Neutrophil (primary cell): ENCODE results near the gene KCNB1.

ENCODE experiments used
- H3K27ac ChIP-seq: fragments of 200-600 bp; sonication (generic); 2 replicates; pipeline ENCODE4 v1.5.1; 2016; ENCODE audit warnings: mild to moderate bottlenecking, moderate library complexity
- H3K27me3 ChIP-seq: fragments of 200-600 bp; sonication (generic); 2 replicates; pipeline ENCODE4 v1.6.0; 2016; ENCODE audit warnings: mild to moderate bottlenecking
- H3K36me3 ChIP-seq: fragments of 200-600 bp; sonication (generic); 2 replicates; pipeline ENCODE4 v1.5.1; 2017
- H3K4me1 ChIP-seq, 2 experiments: fragments of 200-600 bp in 1 of 2; sonication (generic) in 1 of 2; 1 replicate in 1 of 2; 2 replicates in 1 of 2; pipeline versions ENCODE4 v1.5.1 to v1.6.1; 2013 to 2016; ENCODE audit warnings: low read depth in 1 of 2, low read length in 1 of 2, mild to moderate bottlenecking in 1 of 2, moderate library complexity in 1 of 2; ENCODE audit not compliant: control insufficient read depth in 1 of 2, insufficient read depth in 1 of 2
- H3K4me3 ChIP-seq, 2 experiments: fragments of 200-600 bp in 1 of 2; sonication (generic) in 1 of 2; 1 replicate in 1 of 2; 2 replicates in 1 of 2; pipeline ENCODE4 v1.5.1; 2013 to 2016; ENCODE audit warnings: low read depth in 1 of 2, low read length in 1 of 2, mild to moderate bottlenecking in 1 of 2, moderate library complexity in 1 of 2
- H3K9me3 ChIP-seq: fragments of 200-600 bp; sonication (generic); 2 replicates; pipeline ENCODE4 v1.5.1; 2016
- CTCF ChIP-seq: fragments of 200-600 bp; sonication (generic); IDR thresholded peaks from 2 replicates; pipeline ENCODE4 v1.5.1; 2016; ENCODE audit warnings: antibody characterized with exemption

Gene KCNB1

GRCh38 chr20:49489688-49490087 is 7.2 kb upstream of the KCNB1 start:
- H3K36me3 ChIP-seq: no peaks in the 10 kb centered on the region
- no peak overlapping the region for H3K4me3 ChIP-seq
- TF ChIP-seq CTCF: no peak
- no peaks in the 10 kb centered on the region for H3K4me1 ChIP-seq
- peaks cover 84% of the 10 kb centered on the region for H3K27me3 ChIP-seq
- no peak overlapping the region for H3K27ac ChIP-seq
- no peaks in the 10 kb centered on the region for H3K9me3 ChIP-seq

GRCh38 chr20:49486064-49486463 is 3.6 kb upstream of the KCNB1 start:
- Histone ChIP-seq H3K4me1 (peaks cover 0 to 3% of the 10 kb centered on the region in 2 experiments), H3K9me3 (no peaks in the 10 kb centered on the region), H3K36me3 (no peaks in the 10 kb centered on the region), H3K27me3 (peaks cover 100% of the 10 kb centered on the region), H3K4me3 (no peak overlapping the region), H3K27ac (no peak overlapping the region)
- no peak for TF ChIP-seq CTCF

- TF ChIP-seq CTCF: no peak
- H3K9me3 ChIP-seq: no peaks in the 10 kb centered on the region
- H3K36me3 ChIP-seq: no peaks in the 10 kb centered on the region
- H3K4me3 ChIP-seq: no peak overlapping the region
- peaks cover 100% of the 10 kb centered on the region for H3K27me3 ChIP-seq
- peaks cover 0 to 3% of the 10 kb centered on the region in 2 experiments for H3K4me1 ChIP-seq
- no peak overlapping the region for H3K27ac ChIP-seq
These were observed 3.1 kb upstream of the KCNB1 start for GRCh38 chr20:49485563-49485962.

- Histone ChIP-seq H3K36me3 (no peaks in the 10 kb centered on the region), H3K27me3 (peaks cover 100% of the 10 kb centered on the region), H3K4me1 (peaks cover 0 to 3% of the 10 kb centered on the region in 2 experiments), H3K9me3 (no peaks in the 10 kb centered on the region), H3K27ac (no peak overlapping the region), H3K4me3 (no peak overlapping the region)
- no peak for TF ChIP-seq CTCF
These were observed 2.0 kb upstream of the KCNB1 start for GRCh38 chr20:49484180-49485140.

- H3K4me1 ChIP-seq: peaks cover 0 to 3% of the 10 kb centered on the region in 2 experiments
- no peak for TF ChIP-seq CTCF
- H3K27ac ChIP-seq: no peak overlapping the region
- H3K27me3 ChIP-seq: peaks cover 100% of the 10 kb centered on the region
- H3K4me3 ChIP-seq: no peak overlapping the region
- no peaks in the 10 kb centered on the region for H3K9me3 ChIP-seq
- no peaks in the 10 kb centered on the region for H3K36me3 ChIP-seq
These were observed 1.2 kb upstream of the KCNB1 start for GRCh38 chr20:49483696-49484123.
